Fibroblast of skin of right biceps (primary cell): Measurements from ENCODE around the gene GSK3B.
"Not testable (repeated sequence)": the region's sequence is repeated elsewhere in the genome, so short reads cannot be mapped to it uniquely, and the experiment has no call there.

Source experiments
- DNase-seq: peaks from one replicate; pipeline ENCODE4 v3.0.0-alpha.2; 2013

Gene GSK3B

DNA sequence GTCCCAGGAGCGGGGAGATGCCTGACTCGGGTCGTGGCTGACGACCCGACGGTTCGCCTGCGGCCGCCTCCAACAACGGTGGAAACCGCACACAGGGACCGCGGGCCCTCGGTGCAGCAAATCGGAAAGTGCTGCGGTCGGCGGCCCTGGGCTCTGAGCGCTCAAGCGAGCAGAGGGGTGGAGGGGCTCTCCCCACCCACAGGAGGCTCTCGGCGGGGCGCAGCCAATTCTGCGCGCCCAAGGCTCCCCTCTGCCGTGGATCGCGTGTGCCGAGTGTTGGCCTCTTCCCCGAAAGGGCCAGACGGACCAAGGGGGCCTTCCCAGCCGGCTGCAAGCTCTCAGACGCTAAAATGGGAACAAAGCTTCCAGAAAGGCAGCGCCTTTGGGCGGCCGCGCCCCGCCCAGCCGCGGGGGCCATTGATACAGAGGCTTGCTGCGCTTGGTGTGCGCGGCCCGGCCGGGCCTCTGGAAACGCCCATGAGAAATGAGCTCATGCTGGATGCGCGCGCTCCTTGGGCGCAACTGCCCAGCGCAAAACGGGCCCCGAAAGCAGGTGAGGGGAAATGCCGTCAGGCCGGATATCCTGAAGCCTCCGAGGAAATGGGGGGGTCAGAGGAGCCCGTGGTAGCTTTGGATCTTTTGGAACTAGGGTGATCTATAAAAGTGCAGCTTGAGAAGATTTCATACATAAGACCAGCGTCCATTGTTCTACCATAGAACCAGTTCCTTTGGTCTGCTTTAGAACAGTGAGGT, 1.2 kb upstream of the GSK3B start:
- DNase-seq, result peak; percentile 93

- peak; percentile 100 for DNase-seq
Measured at GRCh38 chr3:120094776-120095225, 554 bp upstream of the GSK3B start.

- peak; percentile 93 for DNase-seq
Measured at GRCh38 chr3:120093119-120093910, 932 bp downstream of the GSK3B start.

GRCh38 chr3:120092474-120092873, 1.8 kb downstream of the GSK3B start:
- no peak for DNase-seq

DNA sequence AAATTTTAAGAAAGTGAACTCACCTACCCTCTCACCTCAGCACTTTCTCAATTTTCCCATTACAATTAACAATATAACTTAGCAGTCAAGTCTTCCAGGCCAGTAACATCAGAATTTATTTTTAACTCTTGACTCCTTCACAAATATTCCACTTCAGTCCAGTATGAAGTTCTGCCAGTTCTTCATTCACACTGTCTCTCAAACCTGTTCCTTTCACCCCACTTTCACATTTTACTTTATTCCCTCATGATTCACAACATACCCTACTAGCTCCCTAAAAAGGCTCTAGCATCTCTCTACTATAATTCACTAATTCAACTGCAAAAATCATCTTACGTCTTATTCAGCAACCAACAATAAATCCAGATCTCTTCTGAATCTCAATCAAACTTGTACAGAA, 3.8 kb downstream of the GSK3B start:
- no peak for DNase-seq

GRCh38 chr3:120089089-120089488, 5.2 kb downstream of the GSK3B start:
- no peak for DNase-seq

DNA sequence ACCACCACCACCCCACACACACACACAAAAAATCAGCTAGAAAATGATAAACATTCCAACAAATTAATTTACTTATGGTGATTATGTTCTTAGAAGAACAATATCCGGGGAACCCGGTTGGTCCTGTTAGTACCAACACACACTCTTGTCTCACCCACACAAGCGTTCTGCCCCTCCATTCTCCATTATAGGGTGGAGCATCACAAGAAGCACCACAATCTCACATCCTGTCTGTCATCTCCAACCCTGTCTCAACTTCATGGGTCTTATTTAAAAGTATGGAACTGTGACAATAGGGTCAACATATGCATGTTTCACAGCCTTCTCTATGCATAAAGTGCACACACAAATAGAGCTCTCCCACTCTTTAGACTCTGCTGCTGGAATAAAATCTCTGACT, 5.6 kb downstream of the GSK3B start:
- DNase-seq, result no peak

DNA sequence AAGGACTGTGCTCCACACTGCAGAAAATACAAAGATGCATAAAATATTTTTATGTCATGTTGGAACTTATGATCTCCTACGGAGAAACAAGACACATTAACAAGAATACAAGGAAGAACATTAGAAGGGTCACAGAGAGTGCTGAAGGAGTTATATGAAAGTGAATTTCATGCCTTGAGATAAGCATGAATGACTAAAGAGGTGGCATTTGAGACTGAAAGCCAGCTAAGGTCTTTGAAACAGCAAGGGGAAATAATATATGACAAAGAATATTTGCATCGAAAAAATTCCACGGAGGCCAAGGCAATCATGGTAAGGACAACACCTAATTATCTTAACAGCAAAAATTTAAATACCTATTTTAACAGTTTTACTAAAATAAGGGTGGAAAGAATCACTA, 12.5 kb downstream of the GSK3B start:
- DNase-seq, result no peak

DNA sequence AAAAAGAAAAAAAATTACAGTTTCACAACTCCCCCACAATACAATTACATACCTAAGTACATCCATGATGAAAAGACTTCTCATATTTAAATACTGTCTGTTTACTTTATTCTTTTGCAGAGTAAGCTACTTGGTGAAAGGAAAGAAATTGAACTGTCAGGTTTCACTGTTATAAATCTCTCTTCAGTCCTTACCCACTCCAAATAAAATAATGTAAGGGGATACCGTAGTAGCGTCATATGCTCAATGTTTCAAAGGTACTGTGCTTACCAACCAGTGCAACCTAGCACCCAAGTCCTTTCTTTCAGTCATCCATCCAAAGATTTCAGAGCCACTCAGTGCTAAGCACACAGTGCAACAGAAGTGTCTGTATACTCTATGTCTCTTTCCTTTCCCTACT, 13.4 kb downstream of the GSK3B start:
- DNase-seq, result no peak

DNA sequence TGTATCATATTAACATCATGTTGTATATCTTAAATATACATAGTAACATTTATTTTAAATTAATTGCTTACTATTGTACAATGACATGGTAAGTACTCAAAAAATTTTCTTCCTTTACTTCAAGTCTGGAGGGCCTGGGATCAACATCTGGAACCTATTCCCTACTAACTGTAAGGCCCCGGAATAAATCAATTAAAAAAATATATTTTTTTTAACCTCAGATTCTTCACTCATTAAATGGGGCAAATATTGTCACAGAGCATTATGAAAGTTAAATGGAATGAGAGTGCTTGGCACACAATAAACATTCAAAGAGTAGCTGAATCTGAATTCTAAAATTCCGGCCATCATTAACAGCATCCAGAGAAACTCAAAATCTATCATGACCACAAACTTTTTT, 16.5 kb downstream of the GSK3B start:
- DNase-seq, result peak; percentile 19

- no peak for DNase-seq
Measured at GRCh38 chr3:120072867-120073525, 21.3 kb downstream of the GSK3B start.

DNA sequence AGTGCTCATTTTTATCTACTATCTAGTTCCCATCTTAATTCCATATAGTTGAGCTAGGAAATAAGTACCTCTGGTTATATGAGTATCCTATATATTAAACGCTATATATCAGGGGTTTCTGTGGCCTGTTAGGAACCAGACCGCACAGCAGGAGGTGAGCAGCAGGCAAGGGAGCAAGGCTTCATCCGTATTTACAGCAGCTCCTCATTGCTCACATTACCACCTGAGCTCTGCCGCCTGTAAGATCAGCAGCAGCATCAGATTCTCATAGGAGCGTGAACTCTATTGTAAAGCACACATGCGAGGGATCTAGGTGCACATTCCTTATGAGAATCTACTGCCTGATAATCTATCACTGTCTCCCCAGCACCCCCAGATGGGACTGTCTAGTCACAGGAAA, 23.0 kb downstream of the GSK3B start:
- DNase-seq, result no peak

DNA sequence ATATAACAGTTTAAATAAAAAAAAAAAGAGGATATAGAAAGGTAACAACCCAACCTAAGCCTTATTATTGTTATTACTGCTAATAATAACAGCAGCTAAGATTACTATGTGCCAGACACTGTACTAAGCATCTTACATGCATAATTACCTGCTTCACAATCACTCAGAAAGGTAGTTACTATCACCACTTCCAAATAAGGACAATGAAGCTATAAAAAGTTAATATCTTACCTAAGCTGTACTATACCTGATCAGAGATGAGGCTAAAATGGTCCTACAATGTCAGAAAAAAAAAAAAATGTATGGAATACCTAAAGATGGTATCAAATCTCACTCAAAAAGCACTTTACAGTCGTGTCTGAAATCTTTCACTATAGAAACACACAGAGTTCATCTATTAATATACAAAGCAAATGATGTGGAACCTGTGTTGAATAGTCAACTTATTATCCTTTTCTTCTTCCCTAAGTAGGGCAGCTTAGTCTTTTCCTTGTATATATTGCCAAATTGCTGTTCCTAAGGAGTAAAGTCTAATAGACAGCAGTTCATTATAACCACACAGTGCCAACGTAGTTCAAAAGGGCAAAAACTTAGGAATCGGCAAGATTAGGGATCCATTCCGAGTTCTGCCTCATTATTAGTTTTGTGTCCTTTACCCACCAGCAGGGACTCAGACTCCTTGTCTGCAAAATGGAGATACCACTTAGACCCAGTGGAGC, 23.8 kb downstream of the GSK3B start:
- DNase-seq, result no peak

DNA sequence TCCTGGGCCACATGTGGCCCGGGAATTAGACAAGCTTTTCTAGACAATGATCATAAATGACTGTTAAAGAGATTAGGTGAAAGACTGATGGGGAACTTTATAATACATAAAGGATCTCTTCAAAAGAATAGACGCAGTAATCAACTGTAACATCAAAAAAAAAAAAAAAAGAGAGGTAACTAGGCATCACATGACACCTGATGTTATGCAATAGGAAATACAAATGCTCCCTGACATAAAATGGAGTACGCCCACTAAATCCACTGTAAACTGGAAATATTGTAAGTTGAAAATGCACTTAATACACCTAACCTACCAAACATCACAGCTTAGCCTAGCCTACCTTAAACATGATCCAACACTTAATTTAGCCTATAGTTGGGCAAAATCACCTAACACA, 27.2 kb downstream of the GSK3B start:
- DNase-seq, result no peak

GRCh38 chr3:120066634-120067033, 27.6 kb downstream of the GSK3B start:
- no peak for DNase-seq

- no peak for DNase-seq
Measured at GRCh38 chr3:120064641-120065040, 29.6 kb downstream of the GSK3B start.

DNA sequence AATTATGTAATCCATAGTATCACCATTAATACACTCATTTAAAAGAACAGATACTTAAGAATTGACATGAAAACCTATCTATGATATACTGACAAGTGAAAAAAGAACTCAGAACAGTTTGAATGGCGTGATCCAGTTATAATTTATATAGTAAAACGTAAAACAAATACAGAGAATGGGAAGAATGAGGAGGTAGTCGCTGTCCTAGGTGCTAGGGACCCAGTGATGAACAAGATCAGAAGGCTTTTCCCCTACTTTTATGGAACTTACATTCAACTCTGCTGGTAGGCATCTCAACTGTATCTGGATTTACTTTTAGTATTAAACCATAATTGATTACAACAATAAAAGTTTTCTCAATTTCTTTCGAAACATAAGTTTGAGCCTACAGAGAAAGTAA, 31.8 kb downstream of the GSK3B start:
- no peak for DNase-seq

- no peak for DNase-seq
Measured at GRCh38 chr3:120059081-120059864, 35.0 kb downstream of the GSK3B start.

DNA sequence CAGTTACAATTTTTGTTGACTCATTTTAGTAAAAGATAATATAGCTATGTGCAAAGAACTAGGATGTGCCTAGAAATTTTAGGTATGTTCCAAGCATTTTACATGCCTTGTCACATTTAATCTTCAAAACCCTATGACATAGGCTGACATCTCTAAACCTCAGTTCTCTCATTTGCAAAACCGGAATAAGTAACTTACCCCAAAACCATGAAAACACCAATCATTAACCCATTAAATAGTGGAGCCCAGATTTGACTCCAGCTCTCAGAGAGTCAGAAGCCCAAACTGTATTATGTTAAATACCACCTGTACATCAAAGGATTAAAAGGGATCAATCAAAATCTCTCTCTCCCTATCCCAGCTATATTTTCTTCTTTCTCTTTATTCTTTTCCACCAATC, 36.6 kb downstream of the GSK3B start:
- no peak for DNase-seq

- no peak for DNase-seq
Measured at GRCh38 chr3:120057029-120057428, 37.2 kb downstream of the GSK3B start.

DNA sequence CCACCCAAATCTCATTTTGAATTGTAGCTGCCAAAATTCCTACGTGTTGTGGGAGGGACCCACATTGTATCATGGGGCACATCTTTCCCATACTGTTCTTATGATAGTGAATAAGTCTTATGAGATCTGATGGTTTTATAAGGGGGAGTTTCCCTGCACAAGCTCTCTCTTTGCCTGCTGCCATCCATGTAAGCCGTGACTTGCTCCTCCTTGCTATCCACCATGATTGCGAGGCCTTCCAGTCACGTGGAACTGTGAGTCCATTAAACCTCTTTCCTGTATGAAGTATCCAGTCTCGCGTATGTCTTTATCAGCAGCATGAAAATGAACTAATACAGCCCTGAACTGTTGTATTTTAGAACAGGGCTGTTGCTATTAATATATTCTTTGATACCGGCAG, 40.6 kb downstream of the GSK3B start:
- DNase-seq, result not testable (repeated sequence)

DNA sequence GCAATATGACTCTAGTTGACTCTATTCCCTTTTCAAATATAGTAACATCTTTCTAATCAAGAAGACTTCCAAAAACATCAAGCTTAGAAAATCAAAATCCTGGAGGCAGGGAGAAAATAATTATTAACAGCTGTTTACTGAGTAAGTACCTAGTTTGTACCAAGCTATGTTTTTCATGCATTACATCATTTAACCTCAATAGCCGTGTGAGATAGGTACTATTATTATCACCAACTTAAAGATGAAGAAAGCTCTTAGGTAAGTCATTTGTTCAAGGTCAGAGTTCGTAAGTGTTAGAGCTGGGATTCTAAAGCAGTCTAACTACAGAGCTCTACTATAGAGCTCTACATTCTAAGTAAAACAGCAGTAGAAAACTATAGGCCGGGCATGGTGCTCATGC, 41.6 kb downstream of the GSK3B start:
- DNase-seq, result peak; percentile 12
